ENCODE results near the gene VIPR1.

DNA sequence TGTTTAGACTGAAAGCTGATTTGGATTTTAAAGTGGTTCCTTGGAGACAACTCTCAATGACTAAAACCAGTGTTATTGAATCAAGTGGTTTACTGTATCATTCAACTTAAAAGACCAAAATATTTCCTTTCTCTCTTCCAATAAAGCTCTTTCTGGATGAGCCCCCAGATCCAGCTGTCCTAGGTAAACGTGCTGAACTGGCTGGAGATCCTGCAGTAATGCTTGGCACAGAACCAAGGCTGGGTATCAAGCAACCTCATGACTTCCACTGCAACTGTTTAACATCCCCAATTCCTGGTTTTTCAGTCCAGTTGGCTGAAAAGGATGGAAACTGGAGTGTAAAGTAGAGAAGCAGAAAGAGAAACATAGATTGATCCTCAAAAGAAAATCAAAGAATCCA lies 50.4 kb downstream of the VIPR1 start:
- no peak for TF ChIP-seq POLR2A (IDR thresholded peaks at IDR 0.05)
- TF ChIP-seq, protein P1, sequence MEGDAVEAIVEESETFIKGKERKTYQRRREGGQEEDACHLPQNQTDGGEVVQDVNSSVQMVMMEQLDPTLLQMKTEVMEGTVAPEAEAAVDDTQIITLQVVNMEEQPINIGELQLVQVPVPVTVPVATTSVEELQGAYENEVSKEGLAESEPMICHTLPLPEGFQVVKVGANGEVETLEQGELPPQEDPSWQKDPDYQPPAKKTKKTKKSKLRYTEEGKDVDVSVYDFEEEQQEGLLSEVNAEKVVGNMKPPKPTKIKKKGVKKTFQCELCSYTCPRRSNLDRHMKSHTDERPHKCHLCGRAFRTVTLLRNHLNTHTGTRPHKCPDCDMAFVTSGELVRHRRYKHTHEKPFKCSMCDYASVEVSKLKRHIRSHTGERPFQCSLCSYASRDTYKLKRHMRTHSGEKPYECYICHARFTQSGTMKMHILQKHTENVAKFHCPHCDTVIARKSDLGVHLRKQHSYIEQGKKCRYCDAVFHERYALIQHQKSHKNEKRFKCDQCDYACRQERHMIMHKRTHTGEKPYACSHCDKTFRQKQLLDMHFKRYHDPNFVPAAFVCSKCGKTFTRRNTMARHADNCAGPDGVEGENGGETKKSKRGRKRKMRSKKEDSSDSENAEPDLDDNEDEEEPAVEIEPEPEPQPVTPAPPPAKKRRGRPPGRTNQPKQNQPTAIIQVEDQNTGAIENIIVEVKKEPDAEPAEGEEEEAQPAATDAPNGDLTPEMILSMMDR (IDR thresholded peaks at IDR 0.05) = no peak
- no peak for TF ChIP-seq POLR2AphosphoS5 (IDR thresholded peaks at IDR 0.05)
